HG02870 (cell line): ENCODE results near the gene ITGAE.
"Not testable (repeated sequence)": the region's sequence is repeated elsewhere in the genome, so short reads cannot be mapped to it uniquely, and the experiment has no call there.

Source experiments
- ATAC-seq: cut with Tn5 transposase; IDR thresholded peaks from one replicate; pipeline ENCODE4 v1.9.1; 2021; ENCODE audit warnings: mild to moderate bottlenecking, moderate library complexity; ENCODE audit not compliant: unreplicated experiment

Gene ITGAE

GRCh38 chr17:3800362-3801271 is at the start of gene ITGAE:
Gene ITGAE (minus strand): TSS chr17:3801188. CDS start chr17:3801144, 44 bp downstream.
- ATAC-seq = no peak

GRCh38 chr17:3848229-3848835 is 47.3 kb upstream of the ITGAE start:
- no peak for ATAC-seq

GRCh38 chr17:3847165-3847670 is 46.2 kb upstream of the ITGAE start:
- ATAC-seq = no peak

GRCh38 chr17:3846437-3847164 is 45.6 kb upstream of the ITGAE start:
- ATAC-seq = no peak

GRCh38 chr17:3845621-3846436 is 44.8 kb upstream of the ITGAE start, which contains the start of gene NCBP3:
Gene NCBP3 (minus strand): TSS chr17:3846246. CDS start chr17:3846223, 23 bp downstream.
- peak; percentile 92 for ATAC-seq

GRCh38 chr17:3845291-3845620 is 44.3 kb upstream of the ITGAE start:
- no peak for ATAC-seq

GRCh38 chr17:3844556-3844955 is 43.6 kb upstream of the ITGAE start:
- not testable (repeated sequence) for ATAC-seq

- ATAC-seq = no peak
These were observed 43.0 kb upstream of the ITGAE start for GRCh38 chr17:3843935-3844516.

- no peak for ATAC-seq
These were observed 37.2 kb upstream of the ITGAE start for GRCh38 chr17:3838206-3838605.

- ATAC-seq = no peak
These were observed 35.6 kb upstream of the ITGAE start for GRCh38 chr17:3836551-3836950.

- ATAC-seq = no peak
These were observed 34.6 kb upstream of the ITGAE start for GRCh38 chr17:3835410-3836229.

GRCh38 chr17:3834811-3835210 is 33.8 kb upstream of the ITGAE start:
- no peak for ATAC-seq

GRCh38 chr17:3828852-3829232 is 27.9 kb upstream of the ITGAE start:
- no peak for ATAC-seq

- no peak for ATAC-seq
These were observed 27.3 kb upstream of the ITGAE start for GRCh38 chr17:3828151-3828851.

- ATAC-seq = no peak
These were observed 26.3 kb upstream of the ITGAE start for GRCh38 chr17:3827124-3827773.

GRCh38 chr17:3826191-3826590 is 25.2 kb upstream of the ITGAE start:
- no peak for ATAC-seq

- no peak for ATAC-seq
These were observed 20.1 kb upstream of the ITGAE start for GRCh38 chr17:3821101-3821500.

GRCh38 chr17:3818786-3819185 is 17.8 kb upstream of the ITGAE start:
- no peak for ATAC-seq
